HG03354 (cell line): ENCODE results near the gene HDAC4.
"Not testable (repeated sequence)": the region's sequence is repeated elsewhere in the genome, so short reads cannot be mapped to it uniquely, and the experiment has no call there.

Experiments used
- ATAC-seq: cut with Tn5 transposase; IDR thresholded peaks from one replicate; pipeline ENCODE4 v1.9.1; 2021; ENCODE audit warnings: mild to moderate bottlenecking; ENCODE audit not compliant: unreplicated experiment, poor library complexity, severe bottlenecking

HDAC4 gene

GRCh38 chr2:239075918-239076758 lies 324.7 kb downstream of the HDAC4 start:
- ATAC-seq: no peak

DNA sequence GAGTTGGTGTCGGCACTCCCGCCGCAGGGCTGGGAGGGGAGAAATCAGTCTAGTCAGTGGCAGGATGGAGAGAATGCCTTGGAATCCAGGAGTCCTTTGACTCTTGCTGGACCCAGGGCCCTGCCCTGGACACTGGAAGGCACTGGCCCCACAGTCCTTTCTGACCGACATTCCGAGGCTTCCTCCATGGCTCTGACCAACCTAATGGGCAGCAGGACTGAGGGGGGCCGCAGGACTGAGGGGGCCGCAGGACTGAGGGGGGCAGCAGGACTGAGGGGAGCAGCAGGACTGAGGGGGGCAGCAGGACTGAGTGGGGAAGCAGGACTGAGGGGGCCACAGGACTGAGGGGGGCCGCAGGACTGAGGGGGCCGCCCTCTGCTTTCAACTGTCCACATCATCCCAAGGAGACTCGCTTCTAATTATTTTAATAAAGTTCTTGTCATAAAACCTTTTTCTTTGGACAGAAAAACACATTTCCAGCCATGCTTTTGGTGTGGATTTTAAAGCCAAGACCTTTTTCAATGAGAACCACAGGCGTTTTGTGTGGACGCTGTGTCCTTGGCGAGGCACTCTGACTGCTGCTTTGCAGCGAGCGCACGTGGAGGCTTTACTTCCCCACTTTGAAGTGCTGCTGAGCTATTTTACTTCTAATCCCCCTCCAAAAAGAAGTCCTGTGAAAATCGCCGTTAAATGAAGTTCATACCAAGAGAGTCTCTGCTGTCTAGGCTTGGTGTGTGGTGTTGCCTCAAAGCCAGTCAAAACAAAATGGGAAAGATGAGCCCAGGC lies 326.9 kb downstream of the HDAC4 start:
- no peak for ATAC-seq

GRCh38 chr2:239073270-239073669 lies 327.6 kb downstream of the HDAC4 start:
- ATAC-seq: no peak

DNA sequence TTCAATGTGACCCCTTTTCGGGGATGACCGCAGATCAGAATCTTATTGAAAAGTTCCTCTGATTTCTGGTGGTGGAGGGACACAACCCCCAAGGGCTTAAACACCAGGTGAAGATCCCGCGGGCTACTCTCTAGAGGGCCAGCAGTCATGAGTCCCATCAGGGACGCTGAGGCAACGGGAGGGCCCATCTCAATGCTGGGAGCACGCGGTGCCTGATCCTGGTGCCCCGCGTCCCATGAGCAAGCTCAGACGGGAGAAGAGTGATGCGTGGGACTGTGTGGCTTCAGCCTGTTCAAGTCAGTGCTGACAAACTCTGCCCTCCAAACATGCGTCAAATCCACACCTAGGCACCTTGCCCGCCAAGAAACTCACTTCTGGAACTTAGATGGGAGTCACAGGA lies 328.0 kb downstream of the HDAC4 start:
- no peak for ATAC-seq

GRCh38 chr2:239070466-239070865 lies 330.4 kb downstream of the HDAC4 start:
- ATAC-seq: no peak

DNA sequence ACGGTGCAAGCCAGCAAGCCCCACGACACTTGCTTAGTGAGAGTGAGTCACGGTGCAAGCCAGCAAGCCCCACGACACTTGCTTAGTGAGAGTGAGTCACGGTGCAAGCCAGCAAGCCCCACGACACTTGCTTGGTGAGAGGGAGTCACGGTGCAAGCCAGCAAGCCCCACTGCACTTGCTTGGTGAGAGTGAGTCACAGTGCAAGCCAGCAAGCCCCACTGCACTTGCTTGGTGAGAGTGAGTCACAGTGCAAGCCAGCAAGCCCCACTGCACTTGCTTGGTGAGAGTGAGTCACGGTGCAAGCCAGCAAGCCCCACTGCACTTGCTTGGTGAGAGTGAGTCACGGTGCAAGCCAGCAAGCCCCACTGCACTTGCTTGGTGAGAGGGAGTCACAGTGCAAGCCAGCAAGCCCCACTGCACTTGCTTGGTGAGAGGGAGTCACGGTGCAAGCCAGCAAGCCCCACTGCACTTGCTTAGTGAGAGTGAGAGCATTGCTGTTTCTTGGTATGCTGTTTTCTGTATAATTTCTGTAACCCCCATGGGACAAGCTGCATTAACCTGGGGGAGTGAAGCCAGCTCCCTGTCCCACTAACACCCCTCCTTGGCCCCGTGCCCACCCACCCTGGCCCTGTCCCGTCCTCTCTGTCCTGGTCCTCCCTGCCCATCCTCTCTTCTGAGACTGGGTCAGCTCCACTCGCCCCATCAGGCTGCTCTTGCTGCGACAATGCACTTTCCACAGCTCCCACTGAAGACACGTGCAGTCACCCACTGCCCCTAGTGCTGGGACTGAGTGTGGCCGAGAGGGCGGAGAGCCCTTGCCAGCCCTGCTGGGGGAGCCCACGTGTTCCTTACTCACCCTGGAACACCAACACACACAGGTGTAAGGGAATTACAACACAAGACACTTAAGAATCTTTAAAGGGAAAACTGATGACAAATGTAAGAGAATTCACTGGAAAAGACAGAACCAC lies 331.2 kb downstream of the HDAC4 start:
- not testable (repeated sequence) for ATAC-seq

GRCh38 chr2:239068411-239068810 lies 332.4 kb downstream of the HDAC4 start:
- ATAC-seq: no peak

- no peak for ATAC-seq
Observed at GRCh38 chr2:239067196-239067865, 333.5 kb downstream of the HDAC4 start.

GRCh38 chr2:239066597-239066996 lies 334.2 kb downstream of the HDAC4 start:
- no peak for ATAC-seq

DNA sequence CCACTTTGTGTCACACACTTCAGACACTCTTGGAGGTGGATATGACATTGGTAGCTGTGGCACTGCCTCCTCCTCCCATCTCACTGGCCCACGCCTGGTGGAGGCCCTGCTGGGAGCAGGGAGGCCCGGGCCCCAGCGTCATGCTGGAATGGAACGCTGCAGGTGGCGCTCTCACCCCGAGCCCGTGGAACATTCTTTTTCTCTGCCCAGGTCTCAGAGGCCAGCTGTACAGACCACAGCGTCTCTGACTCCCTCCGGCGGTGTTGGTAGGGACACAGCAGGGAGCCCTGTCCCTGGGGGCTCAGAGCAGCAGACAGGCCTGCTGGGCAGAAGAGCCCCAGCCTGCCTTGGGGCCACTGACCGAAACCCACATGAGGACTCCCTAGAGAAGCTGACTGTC lies 334.9 kb downstream of the HDAC4 start:
- ATAC-seq: no peak

DNA sequence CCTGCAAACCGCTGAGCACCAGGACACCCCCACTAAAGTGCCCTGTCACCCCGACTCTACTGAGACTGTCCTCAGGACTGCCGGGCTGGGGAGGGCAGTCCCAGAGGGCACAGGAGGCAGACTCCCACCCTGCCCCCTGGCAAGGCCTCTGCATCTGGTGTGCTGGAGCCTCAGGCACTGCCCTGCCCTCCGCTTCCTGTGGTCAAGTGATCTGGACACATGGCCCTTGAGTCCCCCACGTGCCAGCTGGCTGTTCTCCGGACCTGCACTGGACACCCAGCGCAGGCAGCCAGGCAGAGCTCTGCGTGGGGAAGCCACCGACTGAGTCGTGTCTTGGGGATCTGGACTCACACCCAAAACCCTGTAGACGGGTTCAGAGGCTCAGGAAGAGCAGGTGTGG lies 335.3 kb downstream of the HDAC4 start:
- ATAC-seq: no peak

GRCh38 chr2:239064891-239065290 lies 335.9 kb downstream of the HDAC4 start:
- ATAC-seq: no peak

GRCh38 chr2:239064253-239064652 lies 336.6 kb downstream of the HDAC4 start:
- ATAC-seq: no peak

GRCh38 chr2:239062743-239063142 lies 338.1 kb downstream of the HDAC4 start:
- ATAC-seq: no peak

GRCh38 chr2:239061824-239062570 lies 338.8 kb downstream of the HDAC4 start:
- no peak for ATAC-seq

DNA sequence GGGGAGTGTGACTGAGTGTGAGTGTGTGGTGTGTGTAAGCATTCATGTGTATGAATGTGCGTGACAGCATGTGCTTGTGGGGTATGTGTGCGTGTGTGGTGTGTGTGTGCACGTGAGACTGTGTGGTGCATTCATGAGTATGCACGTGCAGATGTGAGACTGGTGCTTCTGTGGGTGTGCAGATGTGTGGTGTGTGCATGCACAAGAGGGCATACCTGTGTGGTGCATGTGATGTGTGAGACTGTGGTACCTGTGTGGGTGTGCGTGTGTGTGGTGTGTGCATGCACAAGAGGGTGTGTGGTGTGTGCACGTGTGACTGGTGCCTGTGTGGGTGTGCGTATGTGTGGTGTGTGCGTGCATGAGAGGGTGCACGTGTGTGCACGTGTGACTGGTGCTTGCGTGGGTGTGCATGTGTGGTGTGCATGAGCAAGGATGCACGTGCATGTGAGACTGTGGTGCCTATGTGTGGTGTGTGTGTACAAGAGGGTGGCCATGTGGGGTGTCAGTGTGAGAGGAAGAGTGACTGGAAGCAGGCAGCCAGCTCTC lies 339.6 kb downstream of the HDAC4 start:
- no peak for ATAC-seq

GRCh38 chr2:239060676-239061075 lies 340.1 kb downstream of the HDAC4 start:
- ATAC-seq: no peak

- no peak for ATAC-seq
Observed at GRCh38 chr2:239059854-239060253, 341.0 kb downstream of the HDAC4 start.
